ENCODE data around the gene RLIM. TPM values are rescaled to one million over a fixed set of nuclear protein-coding genes. Genes with fewer than 3 reads are reported as not detected.

Gene RLIM
- total and polyA plus RNA-seq, 2 of the 8 experiments (the other 6 are each of a cell fraction or from before 2014, with no cell fraction given), result 6.3 to 34.6 TPM

DNA sequence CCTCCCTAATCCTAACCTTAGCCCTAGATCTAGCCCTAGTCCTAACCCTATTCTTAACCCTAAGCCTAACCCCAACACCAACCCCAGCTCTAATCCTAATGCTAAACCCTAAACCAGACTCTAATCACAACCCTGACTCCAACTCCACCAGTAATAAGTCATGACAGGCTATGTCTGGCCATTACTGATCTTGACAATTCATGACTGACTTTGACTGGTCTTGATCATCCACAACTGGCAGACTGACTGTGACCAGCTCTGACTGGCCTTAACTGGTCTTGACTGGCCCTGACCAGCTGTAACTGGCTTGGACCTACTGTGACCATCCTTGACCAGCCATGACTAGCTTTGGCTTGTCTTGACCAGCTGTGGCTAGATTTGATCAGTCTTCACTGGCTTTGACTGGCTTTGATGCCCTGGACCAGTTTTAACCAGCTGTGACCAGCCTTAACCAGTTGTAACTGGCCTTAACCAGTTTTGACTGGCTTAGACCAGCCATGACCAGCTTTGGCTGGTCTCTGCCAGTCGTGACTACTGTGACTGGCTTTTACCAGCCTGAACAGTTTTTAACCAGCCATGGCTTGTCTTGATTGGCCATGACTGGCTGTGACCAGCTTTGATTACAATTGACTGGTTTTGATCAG is 68.4 kb downstream of the RLIM start (continued):
- TF ChIP-seq RFX5 (IDR thresholded peaks at IDR 0.05; ENCODE audit: borderline replicate concordance, low read depth, low read length), result no peak

Measured in H1 (cell line).